Ishikawa (cell line): ENCODE data around the gene AWAT2.

ENCODE experiments used
- CEBPB ChIP-seq: IDR thresholded peaks from 2 replicates; pipeline ENCODE4 v1.6.1; 2012
- CREB1 ChIP-seq: IDR thresholded peaks from 2 replicates; pipeline ENCODE4 v1.6.1; 2012; ENCODE audit warnings: low read depth
- EGR1 ChIP-seq: IDR thresholded peaks from 2 replicates; pipeline ENCODE4 v1.6.1; 2012
- EP300 ChIP-seq: IDR thresholded peaks from 2 replicates; pipeline ENCODE4 v1.6.1; 2012; ENCODE audit warnings: borderline replicate concordance
- FOXM1 ChIP-seq: IDR thresholded peaks from 2 replicates; pipeline ENCODE4 v1.6.1; 2012; ENCODE audit warnings: low read depth, borderline replicate concordance
- NFIC ChIP-seq: IDR thresholded peaks from 2 replicates; pipeline ENCODE4 v1.6.1; 2012
- RAD21 ChIP-seq: IDR thresholded peaks from 2 replicates; pipeline ENCODE4 v1.6.1; 2012; ENCODE audit warnings: low read depth
- TAF1 ChIP-seq: IDR thresholded peaks from 2 replicates; pipeline ENCODE4 v1.6.1; 2012; ENCODE audit warnings: low read depth, mild to moderate bottlenecking
- TCF12 ChIP-seq: IDR thresholded peaks from 2 replicates; pipeline ENCODE4 v1.6.1; 2012; ENCODE audit warnings: low read depth
- TEAD4 ChIP-seq: IDR thresholded peaks from 2 replicates; pipeline ENCODE4 v1.6.1; 2012
- YY1 ChIP-seq: IDR thresholded peaks from 2 replicates; pipeline ENCODE4 v1.6.1; 2012; ENCODE audit warnings: low read depth
- ZBTB7A ChIP-seq: IDR thresholded peaks from 2 replicates; pipeline ENCODE4 v1.6.1; 2012; ENCODE audit warnings: low read depth
- TF ChIP-seq, protein P1 (sequence below): IDR thresholded peaks from 2 replicates; pipeline ENCODE4 v1.6.1; 2012
- TF ChIP-seq, protein P2 (sequence below): IDR thresholded peaks from 2 replicates; pipeline ENCODE4 v1.6.1; 2012; ENCODE audit warnings: low read depth, mild to moderate bottlenecking
- TF ChIP-seq, protein P3 (sequence below): IDR thresholded peaks from 2 replicates; pipeline ENCODE4 v1.6.1; 2012

The AWAT2 gene

DNA sequence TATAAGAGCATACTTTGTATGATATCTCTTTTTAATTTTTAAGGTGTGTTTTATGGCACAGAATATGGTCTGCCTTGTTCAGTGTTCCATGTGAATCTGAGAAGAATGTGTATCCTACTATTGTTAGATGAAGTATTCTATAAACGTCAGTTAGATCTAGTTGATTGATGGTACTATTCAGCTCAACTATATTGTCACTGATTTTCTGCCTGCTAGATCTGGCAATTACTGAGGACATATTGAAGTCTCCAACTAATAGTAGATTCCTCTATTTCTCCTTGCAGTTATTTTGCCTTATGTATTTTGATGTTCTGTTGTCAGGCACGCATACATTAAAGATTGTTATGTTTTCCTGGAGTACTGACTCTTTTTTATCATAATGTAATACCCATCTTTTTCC is 39.8 kb downstream of the AWAT2 start:
- no peak for TF ChIP-seq YY1
- no peak for TF ChIP-seq ZBTB7A
- TF ChIP-seq RAD21 = no peak
- TF ChIP-seq CREB1 = no peak
- TF ChIP-seq EP300 = no peak

DNA sequence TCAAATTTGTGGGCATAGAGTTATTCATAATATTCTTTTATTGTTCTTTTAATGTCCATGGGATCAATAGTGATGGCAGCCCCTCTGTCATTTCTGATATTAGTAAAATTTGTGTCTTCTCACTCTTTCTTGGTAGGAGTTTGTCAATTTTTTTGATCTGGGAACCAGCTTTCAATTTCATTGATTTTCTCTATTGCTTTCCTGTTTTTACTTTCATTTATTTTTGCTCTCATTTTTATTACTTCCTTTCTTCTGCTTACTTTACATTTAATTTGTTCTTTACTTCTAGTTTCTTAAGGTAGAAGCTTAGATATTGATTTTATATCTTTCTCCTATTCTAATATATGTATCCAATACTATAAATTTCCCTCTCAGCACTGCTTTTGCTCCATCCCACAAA is 40.7 kb downstream of the AWAT2 start:
- no peak for TF ChIP-seq EGR1
- no peak for TF ChIP-seq TEAD4
- TF ChIP-seq, protein P1, sequence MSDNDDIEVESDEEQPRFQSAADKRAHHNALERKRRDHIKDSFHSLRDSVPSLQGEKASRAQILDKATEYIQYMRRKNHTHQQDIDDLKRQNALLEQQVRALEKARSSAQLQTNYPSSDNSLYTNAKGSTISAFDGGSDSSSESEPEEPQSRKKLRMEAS = no peak
- TF ChIP-seq ZBTB7A = no peak

DNA sequence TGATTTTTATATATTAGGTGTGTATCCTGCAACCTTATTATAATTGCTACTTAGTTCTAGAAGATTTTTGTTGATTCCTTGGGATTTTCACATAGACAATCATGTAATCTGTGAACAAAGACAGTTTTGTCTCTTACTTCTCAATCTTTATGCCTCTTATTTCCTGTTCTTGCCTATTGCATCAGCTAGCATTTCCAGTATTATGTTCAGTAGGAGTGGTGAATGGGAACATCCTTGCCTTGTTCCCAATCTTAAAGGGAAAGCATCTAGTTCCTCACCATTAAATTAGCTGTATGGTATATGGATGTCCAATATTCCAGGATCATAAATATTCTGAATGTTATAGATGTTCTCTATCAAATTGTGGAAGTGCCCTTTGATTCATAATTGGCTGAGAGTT is 41.8 kb downstream of the AWAT2 start:
- TF ChIP-seq NFIC (no peak), CEBPB (no peak), RAD21 (no peak), ZBTB7A (no peak), EP300 (no peak)
- TF ChIP-seq, protein P2, sequence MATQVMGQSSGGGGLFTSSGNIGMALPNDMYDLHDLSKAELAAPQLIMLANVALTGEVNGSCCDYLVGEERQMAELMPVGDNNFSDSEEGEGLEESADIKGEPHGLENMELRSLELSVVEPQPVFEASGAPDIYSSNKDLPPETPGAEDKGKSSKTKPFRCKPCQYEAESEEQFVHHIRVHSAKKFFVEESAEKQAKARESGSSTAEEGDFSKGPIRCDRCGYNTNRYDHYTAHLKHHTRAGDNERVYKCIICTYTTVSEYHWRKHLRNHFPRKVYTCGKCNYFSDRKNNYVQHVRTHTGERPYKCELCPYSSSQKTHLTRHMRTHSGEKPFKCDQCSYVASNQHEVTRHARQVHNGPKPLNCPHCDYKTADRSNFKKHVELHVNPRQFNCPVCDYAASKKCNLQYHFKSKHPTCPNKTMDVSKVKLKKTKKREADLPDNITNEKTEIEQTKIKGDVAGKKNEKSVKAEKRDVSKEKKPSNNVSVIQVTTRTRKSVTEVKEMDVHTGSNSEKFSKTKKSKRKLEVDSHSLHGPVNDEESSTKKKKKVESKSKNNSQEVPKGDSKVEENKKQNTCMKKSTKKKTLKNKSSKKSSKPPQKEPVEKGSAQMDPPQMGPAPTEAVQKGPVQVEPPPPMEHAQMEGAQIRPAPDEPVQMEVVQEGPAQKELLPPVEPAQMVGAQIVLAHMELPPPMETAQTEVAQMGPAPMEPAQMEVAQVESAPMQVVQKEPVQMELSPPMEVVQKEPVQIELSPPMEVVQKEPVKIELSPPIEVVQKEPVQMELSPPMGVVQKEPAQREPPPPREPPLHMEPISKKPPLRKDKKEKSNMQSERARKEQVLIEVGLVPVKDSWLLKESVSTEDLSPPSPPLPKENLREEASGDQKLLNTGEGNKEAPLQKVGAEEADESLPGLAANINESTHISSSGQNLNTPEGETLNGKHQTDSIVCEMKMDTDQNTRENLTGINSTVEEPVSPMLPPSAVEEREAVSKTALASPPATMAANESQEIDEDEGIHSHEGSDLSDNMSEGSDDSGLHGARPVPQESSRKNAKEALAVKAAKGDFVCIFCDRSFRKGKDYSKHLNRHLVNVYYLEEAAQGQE = no peak
- TF ChIP-seq, protein P1 = no peak

DNA sequence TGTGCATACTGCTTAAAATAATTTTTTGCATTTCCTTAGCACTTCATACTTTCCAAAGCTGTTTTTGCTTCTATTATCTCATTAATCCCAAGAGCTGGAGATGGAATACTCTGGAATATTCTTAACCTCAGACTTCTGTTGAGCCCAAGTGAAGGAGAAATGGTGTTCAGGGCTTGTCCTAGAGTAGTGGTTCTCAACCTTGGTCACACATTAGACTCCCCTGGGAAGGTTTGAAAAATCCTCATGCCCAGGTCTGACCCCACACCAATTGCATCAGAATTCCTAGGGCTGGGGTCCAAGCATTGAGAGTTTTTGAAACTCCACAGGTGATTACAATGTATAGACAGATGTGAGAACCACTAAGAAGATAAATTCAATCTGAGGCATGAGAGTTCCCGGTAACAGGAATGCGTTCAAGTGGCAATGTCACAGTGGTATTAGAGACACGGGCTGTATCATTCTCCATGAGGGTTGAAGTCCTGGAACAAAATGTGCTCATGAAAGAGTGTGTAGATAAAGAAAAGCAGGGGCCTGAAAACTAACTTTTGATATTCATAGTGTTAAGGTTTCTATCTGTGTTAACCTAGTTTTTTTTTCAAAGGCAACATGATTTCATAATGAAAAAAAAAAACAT is 47.9 kb downstream of the AWAT2 start:
- TF ChIP-seq EGR1 = no peak

DNA sequence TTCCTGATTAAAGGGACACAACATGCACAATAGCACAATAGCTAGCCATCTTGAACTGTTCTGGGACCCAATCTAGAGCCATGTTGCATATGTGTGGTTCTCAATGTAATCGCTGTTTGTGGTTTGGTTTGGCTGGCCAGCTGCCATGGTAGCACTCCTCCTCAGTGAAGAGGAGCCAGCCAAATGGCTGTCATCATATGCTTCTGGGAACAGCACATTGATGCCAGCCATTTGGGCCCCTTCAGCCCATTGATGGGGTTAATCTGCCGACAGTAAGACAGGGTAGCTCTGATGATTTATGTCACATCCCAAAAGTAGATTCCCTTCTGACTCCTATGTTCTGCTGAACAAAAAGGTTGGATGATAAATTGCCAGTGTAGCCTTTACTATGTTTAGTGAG is 48.5 kb downstream of the AWAT2 start:
- TF ChIP-seq CREB1 (no peak), NFIC (no peak), TAF1 (no peak), TEAD4 (no peak), YY1 (no peak), ZBTB7A (no peak), TCF12 (no peak), CEBPB (no peak), EGR1 (no peak), RAD21 (no peak), EP300 (no peak)
- TF ChIP-seq, protein P2 = no peak
- TF ChIP-seq, protein P1 = no peak
- TF ChIP-seq, protein P3, sequence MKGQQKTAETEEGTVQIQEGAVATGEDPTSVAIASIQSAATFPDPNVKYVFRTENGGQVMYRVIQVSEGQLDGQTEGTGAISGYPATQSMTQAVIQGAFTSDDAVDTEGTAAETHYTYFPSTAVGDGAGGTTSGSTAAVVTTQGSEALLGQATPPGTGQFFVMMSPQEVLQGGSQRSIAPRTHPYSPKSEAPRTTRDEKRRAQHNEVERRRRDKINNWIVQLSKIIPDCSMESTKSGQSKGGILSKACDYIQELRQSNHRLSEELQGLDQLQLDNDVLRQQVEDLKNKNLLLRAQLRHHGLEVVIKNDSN = no peak

DNA sequence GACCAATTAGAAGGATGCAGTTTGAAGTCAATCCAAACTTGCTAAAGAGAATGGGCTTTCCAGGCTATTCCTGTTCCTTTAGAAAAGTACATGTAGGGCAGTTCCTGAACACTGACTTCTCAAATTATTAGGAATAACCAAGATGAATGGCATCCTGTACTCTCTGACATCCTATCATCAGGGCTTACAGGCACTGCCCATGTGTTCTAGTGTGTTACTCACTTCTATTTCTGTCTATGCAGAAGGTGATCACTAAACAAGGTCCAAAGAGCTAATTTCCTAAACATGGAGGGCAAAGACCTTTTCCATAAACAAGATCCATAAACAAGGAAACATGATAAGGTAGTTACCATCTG is 53.6 kb downstream of the AWAT2 start:
- TF ChIP-seq, protein P1 = no peak
- no peak for TF ChIP-seq RAD21
- TF ChIP-seq, protein P3 = no peak
- no peak for TF ChIP-seq FOXM1
- no peak for TF ChIP-seq EP300
- TF ChIP-seq, protein P2 = no peak
- no peak for TF ChIP-seq EGR1
- no peak for TF ChIP-seq ZBTB7A
- TF ChIP-seq YY1 = no peak
- TF ChIP-seq TEAD4 = no peak
- TF ChIP-seq TAF1 = no peak
- no peak for TF ChIP-seq TCF12
- TF ChIP-seq CEBPB = no peak
- no peak for TF ChIP-seq CREB1
- TF ChIP-seq NFIC = no peak
